Hepatocyte (in vitro differentiated cells): Measurements from ENCODE around the gene DDX10.

Source experiments
- CTCF ChIP-seq: fragments of 200-600 bp; sonication (generic); IDR thresholded peaks from 2 replicates; pipeline ENCODE4 v1.5.1; 2016; ENCODE audit warnings: antibody characterized with exemption, mild to moderate bottlenecking; ENCODE audit not compliant: poor library complexity
- EZH2 ChIP-seq: fragments of 200-600 bp; sonication (generic); IDR thresholded peaks from 2 replicates; pipeline ENCODE4 v1.6.1; 2016; ENCODE audit warnings: antibody characterized with exemption, mild to moderate bottlenecking, borderline replicate concordance

GRCh38 chr11:108824545-108824944, 159.7 kb downstream of the DDX10 start:
- TF ChIP-seq EZH2 (no peak), CTCF (no peak)
